Hepatic stellate cell (primary cell): ENCODE results near the gene TRABD2B.

ENCODE experiments used
- DNase-seq: peaks from one replicate; pipeline ENCODE4 v3.0.0; 2011; ENCODE audit warnings: low spot score

The TRABD2B gene

DNA sequence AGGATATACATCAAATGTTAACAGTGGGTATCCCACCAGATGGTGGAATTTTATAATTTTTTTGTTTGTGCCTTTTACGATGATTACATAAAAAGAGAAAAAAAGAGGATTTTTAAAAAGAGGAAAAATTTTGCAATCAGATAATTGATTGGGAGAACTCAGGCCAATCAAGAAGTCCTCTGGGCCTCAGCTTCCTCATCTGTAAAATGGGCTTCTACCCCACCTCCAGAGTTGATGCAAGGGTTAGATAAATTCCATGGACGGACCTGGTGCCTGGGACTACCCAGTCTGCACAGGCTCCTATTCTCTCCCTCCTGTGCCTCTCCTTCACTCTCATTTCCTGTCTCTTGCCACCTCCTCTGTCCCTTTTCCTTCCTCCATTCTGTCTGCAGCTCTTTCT lies 88.9 kb downstream of the TRABD2B start:
- DNase-seq: no peak

DNA sequence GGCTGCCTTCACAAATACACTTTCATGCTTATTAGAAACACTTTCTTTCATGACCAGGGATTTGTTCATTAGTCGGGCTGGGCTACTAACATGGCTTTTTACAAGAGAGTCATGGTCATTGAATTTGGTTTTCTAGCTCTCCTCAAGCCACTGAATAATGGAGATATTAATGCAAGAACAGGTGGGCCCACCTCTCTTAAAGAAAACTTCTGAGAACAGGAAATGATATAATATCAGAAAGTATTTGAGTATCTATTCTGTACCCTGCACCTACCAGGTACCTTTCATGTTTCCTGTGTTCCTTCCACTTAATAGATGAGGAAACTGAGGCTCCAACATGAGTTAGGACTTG lies 90.0 kb downstream of the TRABD2B start:
- no peak for DNase-seq

DNA sequence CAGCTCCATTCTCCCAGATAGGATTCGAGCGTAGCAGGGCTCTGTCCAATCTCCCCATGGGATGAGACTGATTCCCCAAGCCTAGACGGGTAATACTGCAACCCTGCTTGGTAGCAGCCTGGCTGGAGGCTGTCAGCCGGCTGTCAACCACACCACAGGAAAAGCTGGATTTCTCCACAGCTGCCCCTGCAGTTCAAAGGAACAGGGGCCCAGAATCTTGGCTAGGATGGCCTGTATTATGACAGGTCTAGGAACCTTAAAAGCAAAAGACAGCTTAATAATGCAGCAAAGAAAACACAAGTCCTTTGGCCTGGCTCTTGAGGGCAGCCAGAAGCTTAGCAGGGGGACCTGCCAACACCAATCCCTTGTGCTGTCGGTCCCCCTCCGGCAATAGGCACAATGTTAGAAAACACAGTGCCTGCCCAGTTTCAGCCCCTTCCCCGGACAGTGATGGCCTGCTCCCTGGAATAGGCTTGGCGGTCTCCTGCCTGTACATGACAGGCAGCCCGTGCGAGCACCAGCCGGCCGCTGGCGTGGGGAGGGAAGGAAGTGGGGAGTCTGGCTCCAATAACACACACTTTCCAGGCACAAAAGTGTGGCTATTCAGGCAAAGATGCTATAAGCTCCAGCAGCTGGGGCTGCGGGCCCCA lies 90.5 kb downstream of the TRABD2B start:
- no peak for DNase-seq

DNA sequence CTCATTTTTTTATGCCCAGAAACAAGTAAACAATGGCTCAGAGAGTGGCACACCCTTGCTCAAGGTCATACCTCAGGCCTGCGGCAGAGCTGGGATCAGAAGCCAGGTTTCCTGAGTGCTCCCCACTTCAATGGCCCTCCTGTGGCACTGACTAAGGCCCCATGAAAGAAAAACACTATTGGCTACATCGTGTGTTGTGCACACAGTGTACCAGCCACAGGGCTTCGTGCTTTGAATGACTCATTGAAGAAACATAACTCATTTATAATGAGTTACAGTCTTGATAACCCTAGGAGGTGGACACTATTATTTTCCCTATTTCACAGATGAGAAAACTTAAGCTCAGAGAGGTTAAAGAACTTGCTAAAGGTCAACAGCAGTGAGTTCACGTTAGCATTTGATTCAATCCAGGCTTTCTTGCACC lies 91.2 kb downstream of the TRABD2B start:
- DNase-seq: no peak

DNA sequence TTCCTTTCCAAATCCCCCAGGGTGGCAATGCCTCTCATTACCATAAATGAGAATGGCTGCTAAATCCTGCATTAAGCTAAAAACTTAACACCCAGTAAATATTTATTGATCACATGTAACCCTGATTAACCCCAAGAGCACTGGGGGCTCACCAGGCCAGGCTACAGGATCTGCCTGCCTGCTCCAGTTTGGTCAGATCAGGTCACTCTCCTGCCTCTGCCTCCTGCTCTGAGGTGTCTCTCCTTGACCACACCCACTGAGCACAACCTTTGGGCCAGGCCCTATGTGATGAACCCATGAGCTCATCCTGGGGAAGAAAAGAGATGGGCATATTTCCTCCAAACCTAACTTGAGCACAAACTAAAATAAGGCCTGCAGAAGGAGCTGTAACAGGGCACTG lies 93.5 kb downstream of the TRABD2B start:
- no peak for DNase-seq

DNA sequence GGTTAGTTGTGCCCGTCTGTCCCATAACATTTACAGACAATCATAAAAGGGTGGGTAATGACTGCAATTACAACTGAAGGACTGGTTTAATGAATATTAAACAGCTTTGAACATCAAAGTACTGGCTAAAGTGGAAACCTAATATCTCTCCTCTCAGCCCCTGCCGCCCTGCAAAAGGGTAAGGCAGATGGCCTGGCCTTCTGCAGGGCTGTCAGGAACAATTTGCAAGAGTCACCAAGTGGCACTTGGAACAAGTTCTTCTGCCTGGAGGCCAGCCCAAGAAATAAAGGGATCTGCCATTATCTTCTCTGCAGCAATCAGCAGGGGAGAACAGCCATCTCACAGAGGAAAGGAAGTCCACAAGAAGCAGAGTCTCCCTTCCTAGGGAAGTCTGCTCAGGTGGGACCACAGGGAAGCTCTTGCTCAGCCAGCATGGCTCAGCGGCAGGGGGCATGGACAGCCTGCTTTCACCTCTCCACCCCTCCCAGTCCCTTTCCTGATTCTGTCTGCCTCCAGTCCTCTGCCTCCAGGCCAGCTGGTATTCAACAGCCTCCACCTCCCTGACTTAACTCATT lies 96.1 kb downstream of the TRABD2B start:
- DNase-seq: no peak

DNA sequence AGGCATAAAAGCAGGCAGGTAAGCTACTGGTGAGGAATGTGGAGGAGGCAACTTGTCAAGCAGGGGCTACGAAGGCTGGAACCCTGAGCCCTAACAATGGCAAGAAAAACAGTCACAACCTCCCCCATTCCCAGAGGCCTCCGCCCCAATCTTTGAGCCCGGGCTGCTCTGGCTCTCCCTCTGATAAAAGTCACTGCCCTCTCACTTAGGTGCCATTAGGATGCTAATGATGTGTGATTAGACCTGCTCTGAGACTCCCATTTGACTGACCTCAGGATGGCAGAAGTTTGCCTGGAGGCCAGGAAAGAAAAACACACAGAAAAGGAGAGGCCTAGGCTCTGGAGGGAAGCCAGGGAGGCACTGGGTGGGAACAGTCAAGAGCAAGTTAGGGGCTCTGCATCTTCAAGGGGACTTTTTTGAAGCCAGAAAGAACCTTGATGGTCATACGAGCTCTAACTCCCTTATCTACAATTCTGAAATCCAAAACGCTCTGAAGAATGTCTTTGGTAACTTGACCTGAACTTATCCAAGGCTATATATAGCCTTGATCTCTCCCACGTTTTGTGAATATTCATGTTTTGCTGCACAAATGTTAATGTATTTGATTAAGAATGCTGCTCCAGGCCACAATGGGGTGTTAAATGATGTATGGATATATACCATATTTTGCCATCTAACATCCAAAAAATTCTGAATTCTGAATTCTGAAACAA lies 98.9 kb downstream of the TRABD2B start:
- DNase-seq: no peak

DNA sequence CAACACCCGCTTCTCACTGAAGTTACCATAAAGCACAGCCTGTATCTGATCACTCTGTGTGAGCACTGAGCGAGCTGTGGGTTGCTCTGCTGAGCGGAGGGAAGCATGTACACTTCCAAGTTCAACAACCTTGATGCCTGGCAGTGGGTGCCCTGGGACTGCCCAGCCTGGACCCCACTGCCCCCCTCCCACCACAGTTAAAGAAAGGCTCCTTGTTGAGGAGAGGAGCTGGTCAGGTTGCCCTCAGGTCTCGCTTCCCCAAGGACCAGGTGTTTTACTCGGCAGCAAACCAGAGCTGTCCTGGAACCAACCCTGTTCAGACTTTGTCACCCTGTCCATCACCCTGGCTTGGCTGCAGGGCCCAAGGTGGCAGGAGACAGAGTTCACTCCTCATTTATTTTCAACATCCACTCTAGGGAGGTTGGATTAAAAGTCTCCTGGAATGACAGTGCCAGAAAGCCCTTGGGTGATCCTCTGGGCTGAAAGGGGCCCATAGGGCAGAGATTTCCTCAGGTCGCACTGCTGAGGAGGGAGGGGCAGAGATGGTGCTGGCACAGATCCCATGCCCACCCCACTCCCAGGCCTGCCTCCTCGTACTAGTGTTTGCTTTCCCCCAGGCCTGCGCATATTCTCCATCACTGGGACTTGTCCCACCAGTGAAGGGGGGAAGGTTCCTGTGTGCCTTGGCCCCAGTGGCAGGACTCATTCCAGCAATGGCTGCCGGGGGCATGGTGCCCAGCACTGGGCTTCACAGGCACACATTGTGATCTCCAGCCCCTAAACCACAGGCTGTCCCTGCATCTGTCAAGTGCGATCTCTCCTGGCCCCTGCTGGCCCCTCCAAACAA lies 101.7 kb downstream of the TRABD2B start:
- DNase-seq: no peak

DNA sequence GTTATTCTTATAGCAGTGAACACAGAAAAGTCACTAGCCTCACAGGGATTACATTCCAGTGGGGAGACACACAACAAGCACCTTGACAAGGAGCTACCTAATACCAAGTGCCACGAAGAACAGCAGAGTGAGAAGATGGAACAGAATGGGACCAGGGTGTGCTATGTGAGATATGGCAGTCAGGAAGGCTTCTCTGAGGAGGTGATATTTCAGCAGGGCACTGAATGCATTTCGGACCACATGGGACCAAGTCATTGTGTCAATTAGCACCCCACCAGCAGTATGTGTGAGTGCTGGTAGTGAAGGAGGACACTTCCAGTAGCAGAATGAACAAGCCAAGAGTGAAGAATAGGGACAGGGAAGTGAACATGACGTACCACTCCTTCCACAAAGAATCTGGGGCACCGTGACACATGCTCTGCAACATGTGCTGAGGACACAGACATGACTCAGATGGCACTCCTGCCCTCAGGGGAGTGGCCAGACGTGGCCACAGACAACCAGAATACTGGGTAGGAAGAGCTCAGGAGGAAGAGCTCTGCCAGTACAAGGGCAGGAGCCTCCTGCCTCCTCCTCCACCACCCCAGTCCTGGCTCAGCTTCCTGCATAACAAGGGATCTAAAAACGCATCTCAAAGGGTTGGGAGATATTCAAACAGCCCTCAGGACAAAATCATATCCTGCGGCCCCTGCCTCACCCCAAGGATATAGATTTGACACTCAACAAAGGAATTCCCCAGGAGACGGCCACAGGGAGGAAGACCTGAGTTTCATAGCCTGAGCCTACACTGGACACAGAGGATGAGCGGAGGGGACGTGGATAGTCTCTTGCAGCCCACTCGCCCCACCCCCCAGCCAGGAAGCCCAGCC lies 102.5 kb downstream of the TRABD2B start:
- DNase-seq: no peak

DNA sequence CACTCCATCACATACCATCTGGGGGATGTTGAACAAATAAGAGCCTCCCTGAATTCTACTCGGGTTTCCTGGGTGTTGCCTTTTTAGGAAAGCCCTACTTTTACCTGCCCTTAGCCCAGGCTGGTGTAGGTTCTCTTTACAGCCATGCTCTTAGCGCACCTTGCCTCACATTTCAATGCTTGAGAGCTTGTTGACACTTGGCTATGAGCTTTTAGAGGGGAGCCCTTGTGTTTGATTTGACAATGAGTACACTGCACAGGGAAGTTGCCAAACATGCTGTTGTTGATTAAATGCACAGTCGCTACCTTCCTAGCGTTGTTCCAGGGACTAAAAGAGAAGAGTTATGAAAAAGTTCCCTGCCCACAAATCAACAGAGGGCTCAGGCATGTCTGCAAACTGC lies 103.8 kb downstream of the TRABD2B start:
- DNase-seq: no peak

DNA sequence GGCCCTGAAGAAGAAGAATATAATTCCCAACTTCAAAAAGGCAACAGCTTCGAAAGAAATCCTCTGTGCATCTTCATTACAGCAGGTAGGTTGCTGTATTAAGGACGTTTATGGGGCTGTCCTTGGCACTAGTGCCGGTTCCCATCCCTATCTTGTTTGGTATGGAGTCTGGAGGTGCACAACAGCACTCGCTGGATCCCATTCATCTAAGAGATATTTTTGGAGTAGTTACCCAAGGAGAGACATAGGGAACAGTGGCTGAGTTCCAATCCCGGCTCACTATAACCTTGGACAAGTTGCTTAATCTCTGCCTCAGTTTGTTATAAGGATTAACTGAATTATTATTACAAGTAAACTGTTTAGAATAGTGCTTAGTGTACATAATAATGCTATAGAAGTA lies 106.4 kb downstream of the TRABD2B start:
- DNase-seq: no peak

DNA sequence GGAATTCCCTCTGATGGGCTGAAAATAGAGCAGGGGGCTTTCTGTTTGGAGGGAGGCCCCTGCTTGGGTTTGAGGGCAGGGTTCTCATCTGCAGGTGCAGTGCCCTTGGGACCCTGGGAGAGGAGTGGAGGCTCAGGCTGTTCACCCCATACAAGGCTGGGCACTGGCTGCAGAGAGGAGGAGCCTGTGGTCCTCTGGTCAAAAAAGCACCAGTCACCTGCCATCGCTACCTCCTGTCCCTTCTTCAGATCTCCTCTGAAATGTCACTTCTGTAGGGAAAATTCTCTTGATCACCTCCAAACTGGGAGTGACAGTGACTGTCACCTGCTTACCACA lies 108.9 kb downstream of the TRABD2B start:
- no peak for DNase-seq

DNA sequence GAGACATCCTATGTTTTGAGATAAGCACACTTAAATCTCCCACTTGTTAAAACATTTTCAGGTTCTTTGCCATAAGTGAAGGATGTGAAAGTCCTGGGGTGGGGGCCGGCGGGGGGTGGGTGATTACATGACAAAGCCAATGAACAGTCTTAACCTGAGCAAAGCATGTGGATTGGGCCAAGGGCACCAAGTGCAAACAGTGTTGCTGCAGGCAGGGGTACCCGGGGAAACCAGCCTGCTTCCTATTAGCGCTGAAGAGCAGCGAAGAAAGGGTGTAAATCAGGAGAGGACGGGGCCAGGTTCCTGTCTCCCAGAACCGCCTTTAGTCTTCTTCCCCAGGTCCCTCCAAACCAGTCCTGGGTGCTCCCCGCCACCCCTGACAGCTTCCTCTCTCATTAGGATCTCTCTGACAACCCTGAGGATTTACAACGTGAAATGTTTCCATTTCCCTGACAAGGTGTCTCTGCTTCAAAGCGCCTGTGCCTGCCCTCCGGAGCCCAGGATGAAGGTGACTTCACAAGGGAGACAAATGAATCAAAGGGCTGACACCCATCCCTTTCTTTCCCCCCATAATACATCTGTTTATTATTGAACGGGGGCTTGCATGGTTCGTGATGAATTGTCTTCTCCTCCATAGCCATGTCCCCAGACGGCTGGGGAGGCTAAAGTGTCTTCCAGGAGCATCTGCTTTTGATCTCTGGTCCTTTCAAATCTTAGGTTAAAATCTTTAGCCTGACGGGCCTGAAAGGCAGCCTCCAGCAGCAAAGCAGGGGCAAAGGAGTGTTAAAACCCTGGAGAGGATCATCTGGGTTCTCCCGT lies 109.5 kb downstream of the TRABD2B start:
- DNase-seq: no peak

DNA sequence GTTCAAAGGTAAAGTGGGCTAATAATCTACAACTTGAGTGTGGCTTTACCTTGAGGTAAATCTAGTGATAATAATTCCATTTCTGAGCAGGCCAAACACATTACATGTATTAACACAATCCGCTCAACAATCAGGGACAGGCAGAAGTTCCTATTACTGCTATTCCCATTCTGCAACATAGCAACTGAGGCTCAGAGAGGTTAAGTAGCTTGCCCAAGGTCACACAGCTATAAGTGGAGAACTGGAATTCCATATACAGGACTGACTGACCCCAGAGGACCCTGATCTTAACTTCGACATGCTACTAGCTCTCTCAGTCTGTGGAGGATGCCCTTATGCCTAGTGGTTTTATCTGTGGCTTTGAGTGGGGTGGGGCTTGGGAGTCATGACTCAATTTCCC lies 110.1 kb downstream of the TRABD2B start:
- DNase-seq: no peak

DNA sequence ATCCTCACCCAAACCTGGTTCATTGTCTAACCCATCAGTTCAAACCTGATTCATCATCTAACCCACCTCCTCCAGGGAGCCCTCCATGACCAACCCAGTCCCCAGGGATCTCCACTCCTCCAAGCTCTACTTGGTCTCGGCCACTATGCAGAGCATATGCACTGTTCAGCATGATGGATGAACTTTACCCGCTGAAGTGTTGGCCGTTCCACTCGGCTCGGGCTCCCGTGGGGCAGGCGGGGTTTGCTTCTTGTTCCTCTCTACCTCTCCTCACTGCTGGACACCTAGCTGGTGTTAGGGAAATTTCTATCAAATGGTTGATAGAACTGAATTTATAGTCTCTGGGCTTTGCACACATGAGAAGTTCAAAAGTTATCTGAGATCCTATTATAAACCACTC lies 111.0 kb downstream of the TRABD2B start:
- no peak for DNase-seq

DNA sequence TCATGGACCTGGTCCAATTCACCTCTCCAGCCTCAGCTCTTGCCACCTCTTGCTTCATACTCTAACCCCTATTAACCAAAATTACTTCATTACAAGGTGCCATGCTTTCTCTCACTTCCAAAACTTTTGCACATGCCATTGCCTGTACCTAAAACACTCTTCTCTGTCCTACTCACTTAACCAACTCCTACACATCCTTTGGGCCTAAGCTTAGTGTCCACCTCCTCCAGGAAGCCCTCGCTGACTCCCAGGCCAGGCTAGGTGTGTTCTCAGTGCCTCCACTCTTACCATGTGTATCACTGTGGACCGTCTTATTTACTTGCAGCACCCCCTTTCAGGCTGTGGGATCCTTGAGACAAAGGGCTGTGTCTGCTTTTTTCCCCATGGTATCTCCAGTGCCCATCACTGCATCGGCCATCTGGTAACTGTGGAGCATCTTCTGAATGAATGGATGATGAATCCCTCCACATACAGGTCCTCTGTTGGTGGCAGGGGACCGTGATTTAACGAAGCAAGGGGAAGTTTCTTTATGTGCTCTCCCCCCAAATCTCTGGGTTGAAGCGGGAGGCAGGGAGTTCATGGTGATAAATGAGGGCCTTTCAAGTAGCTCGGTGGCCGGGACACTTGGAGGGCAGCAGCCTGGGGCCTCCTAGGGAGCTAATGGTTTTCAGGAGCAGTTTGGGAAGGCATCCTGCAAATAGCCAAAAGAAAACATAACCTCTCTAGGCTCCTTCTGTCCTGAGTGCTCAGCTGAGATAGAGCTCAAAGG lies 111.9 kb downstream of the TRABD2B start:
- no peak for DNase-seq

DNA sequence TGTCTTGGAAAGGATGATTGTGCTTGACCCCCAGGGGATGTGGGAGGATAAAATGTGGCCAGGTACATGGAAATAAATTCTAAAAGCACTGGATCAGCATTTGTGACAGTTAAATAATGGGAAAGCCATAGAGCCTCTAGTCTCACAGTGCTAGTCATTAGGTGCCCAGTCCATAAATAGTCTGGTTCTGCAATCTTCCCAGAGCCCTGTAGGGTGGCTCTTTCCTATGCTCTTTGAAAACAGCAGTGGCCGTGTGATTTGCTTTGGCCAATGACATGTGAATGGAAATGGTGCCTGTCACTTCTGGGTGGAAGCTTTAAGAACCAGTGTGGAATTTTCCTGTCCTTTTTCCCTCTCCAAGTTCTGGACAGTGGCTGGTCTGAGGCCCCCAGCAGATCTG lies 113.2 kb downstream of the TRABD2B start:
- DNase-seq: no peak

DNA sequence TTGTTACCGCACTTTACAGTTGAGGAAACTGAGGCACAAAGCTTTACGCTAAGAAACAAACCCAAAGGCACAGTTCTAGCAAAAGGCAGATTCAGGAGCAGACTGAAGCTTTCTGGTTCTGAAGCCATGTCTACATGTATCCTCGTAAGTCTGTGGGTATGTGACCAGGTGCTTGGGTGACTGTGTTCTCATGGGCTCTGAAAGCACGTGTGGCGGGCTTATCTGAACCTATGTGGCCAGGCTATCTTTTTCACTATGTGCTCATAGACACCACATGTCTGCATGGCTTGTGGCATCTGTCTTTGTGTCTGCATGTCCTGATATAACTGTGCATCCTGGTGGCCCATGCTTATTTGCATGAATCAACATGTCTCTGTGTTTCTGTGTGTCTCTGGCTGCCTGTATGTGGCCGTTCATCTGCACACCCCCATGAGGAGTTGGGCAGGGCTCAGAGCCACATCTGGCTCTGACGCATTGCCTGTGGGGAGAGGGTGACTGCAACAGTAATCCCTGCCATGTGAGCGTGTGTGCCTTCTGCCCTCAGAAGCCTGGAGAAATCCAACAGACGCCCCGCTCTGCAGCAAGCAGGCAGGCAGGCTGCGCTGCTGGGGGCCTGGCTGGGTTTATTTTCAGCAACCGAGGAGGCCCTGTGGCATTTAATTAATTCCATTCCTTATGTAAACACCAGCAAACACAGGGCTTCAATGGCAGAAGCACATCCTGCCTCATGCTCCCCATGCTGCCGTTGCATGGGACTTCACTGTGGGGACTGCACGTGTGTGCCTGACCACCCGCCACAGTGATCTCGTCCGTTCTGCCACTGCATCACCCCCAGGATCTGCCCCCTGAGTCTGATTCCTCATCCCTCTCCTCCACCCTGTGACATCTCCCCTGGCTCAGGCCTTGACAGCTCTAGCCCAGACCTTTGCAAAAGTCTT lies 115.4 kb downstream of the TRABD2B start:
- DNase-seq: no peak

DNA sequence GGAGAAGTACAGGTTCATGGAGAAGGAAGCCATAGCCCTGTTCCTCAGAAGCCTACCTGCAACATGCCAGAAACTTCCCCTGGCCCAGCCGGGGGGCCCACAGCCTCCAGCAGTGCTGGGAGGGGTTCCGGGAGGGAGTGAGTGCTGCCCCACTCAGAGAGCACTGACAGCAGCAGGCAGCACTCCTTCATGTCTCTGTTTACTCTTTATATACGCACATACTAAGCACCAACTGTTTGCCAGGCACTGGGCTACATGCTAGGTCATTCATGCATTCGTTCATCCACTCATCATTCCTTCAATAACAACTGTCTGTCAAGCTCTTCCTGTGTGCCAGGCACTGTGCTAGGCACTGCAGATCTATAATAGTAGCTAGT lies 120.6 kb downstream of the TRABD2B start:
- DNase-seq: no peak
